ENCODE measurements around the gene GYS2.

GYS2 gene

GRCh38 chr12:21502164-21502496, 102.5 kb downstream of the GYS2 start:
- DNase-seq: no peak

DNA sequence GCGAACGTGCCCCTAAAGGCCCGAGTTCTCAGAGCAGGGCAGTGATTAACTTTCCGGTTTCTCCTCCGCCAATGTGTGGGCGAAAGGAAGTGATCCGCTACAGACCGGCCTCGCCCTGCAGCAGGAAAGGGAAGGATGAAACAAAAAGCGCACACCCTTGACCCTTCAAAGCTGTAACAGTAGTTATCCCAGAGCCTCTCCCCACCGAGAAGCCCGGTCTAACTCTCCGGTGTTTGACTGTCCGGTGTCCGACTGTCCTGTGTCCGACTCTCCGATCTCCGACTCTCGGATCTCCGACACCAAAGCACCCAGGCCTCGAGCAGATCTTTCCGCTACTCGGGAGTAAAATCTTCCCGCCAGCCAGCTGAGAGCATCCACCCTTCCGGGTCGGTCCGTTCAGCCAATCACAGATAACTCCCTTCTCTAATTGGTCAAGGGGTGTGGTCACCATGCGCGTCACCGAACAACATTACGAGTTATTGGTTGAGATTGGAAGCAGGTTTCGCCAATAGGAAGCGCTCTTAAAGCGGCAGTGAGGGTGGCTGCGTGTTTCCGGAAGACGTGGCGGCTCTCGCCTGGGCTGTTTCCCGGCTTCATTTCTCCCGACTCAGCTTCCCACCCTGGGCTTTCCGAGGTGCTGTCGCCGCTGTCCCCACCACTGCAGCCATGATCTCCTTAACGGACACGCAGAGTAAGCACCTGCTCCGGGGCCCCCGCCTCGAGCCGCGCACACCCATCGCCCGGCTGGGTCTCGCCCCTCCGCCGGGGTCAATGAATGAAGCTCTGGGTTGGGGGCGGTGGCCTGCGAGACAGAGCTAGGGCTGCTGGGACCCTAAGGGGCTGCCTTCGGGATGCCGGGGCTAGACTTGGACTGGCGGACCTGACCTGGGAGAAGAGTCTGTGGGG, 103.1 kb downstream of the GYS2 start, which contains the start of the genes GOLT1B and RECQL:
TSS of gene GOLT1B (plus strand) at position 532 of the 906 bp plus-strand sequence. CDS start at position 667, 135 bp downstream.
TSS of gene RECQL (minus strand) at position 378 of the 906 bp plus-strand sequence. CDS start 2,065 bp downstream, outside the sequence.
- DNase-seq: peak; percentile 96

GRCh38 chr12:21500786-21501257, 103.8 kb downstream of the GYS2 start:
- no peak for DNase-seq

GRCh38 chr12:21499765-21500164, 104.9 kb downstream of the GYS2 start:
- no peak for DNase-seq
